ENCODE data around the gene PTGDS. TPM values are rescaled to one million over a fixed set of nuclear protein-coding genes. Genes with fewer than 3 reads are reported as not detected.
"Not testable (repeated sequence)": the region's sequence is repeated elsewhere in the genome, so short reads cannot be mapped to it uniquely, and the experiment has no call there.

PTGDS gene
- total RNA-seq, 2 donors from 2014 or later = 475 to 547 TPM

- intact Hi-C loops (cut with DNase I) = no loop called here
- no peak for DNase-seq (ENCODE audit: low spot score)
Observed at GRCh38 chr9:136997830-136998234, 20.5 kb downstream of the PTGDS start.

GRCh38 chr9:137000177-137000930 lies 23.1 kb downstream of the PTGDS start:
- DNase-seq (ENCODE audit: low spot score) = no peak

GRCh38 chr9:137001857-137002645 lies 24.7 kb downstream of the PTGDS start:
- intact Hi-C loops (cut with DNase I) = loop anchor here in 1 of 2 donors (5.0 kb wide), 1 partner anchor 910 kb away; no protein-coding TSS in a partner anchor
- no peak for DNase-seq (ENCODE audit: low spot score)

More at GRCh38 chr9:137000177-137000930, 23.1 kb downstream of the PTGDS start:
- intact Hi-C loops (cut with DNase I) = loop anchor here in 1 of 2 donors (5.0 kb wide), 1 partner anchor 908 kb away; no protein-coding TSS in a partner anchor

- intact Hi-C loops (cut with DNase I) = loop anchor here in 1 of 2 donors (5.0 kb wide), 1 partner anchor 910 kb away; no protein-coding TSS in a partner anchor
- no peak for DNase-seq (ENCODE audit: low spot score)
Observed at GRCh38 chr9:137002646-137003041, 25.3 kb downstream of the PTGDS start.

- intact Hi-C loops (cut with DNase I) = loop anchor here in 1 of 2 donors (5.0 kb wide), 1 partner anchor 912 kb away; no protein-coding TSS in a partner anchor
- not testable (repeated sequence) for DNase-seq (ENCODE audit: low spot score)
Observed at GRCh38 chr9:137004285-137004684, 27.0 kb downstream of the PTGDS start.

- intact Hi-C loops (cut with DNase I) = no loop called here
- no peak for DNase-seq (ENCODE audit: low spot score)
Observed at GRCh38 chr9:137006116-137007003, 29.1 kb downstream of the PTGDS start.

- intact Hi-C loops (cut with DNase I) = no loop called here
- DNase-seq (ENCODE audit: low spot score) = no peak
Observed at GRCh38 chr9:137007108-137007815, 30.0 kb downstream of the PTGDS start.

GRCh38 chr9:137007816-137008270 lies 30.5 kb downstream of the PTGDS start:
- DNase-seq (ENCODE audit: low spot score) = no peak

GRCh38 chr9:137008312-137008711 lies 31.0 kb downstream of the PTGDS start:
- intact Hi-C loops (cut with DNase I) = no loop called here
- no peak for DNase-seq (ENCODE audit: low spot score)

More at GRCh38 chr9:137007816-137008270, 30.5 kb downstream of the PTGDS start:
- intact Hi-C loops (cut with DNase I) = no loop called here

GRCh38 chr9:137009217-137009616 lies 31.9 kb downstream of the PTGDS start:
- no peak for DNase-seq (ENCODE audit: low spot score)
- intact Hi-C loops (cut with DNase I) = no loop called here

- DNase-seq (ENCODE audit: low spot score) = no peak
- intact Hi-C loops (cut with DNase I) = no loop called here
Observed at GRCh38 chr9:137009938-137010732, 32.8 kb downstream of the PTGDS start.

GRCh38 chr9:137011156-137011555 lies 33.9 kb downstream of the PTGDS start:
- intact Hi-C loops (cut with DNase I) = no loop called here
- DNase-seq (ENCODE audit: low spot score) = no peak

- DNase-seq (ENCODE audit: low spot score) = no peak
- intact Hi-C loops (cut with DNase I) = no loop called here
Observed at GRCh38 chr9:137011907-137012675, 34.8 kb downstream of the PTGDS start.

- no peak for DNase-seq (ENCODE audit: low spot score)
- intact Hi-C loops (cut with DNase I) = no loop called here
Observed at GRCh38 chr9:137012694-137013570, 35.6 kb downstream of the PTGDS start.

GRCh38 chr9:137013571-137013940 lies 36.3 kb downstream of the PTGDS start:
- intact Hi-C loops (cut with DNase I) = no loop called here
- no peak for DNase-seq (ENCODE audit: low spot score)

- intact Hi-C loops (cut with DNase I) = no loop called here
- DNase-seq (ENCODE audit: low spot score) = no peak
Observed at GRCh38 chr9:137014166-137014565, 36.9 kb downstream of the PTGDS start.

All from posterior vena cava (tissue), 2 donors.